OCI-M2 (cell line): Measurements from ENCODE around the gene KLK2.
A peak's percentile ranks its signal among the peaks of the same experiment; 100 is the strongest.

Experiments
- DNase-seq: peaks from one replicate; lab custom pipeline; 2025; ENCODE audit not compliant: unreplicated experiment; lab: John Stamatoyannopoulos, UW

The KLK2 gene

GRCh38 chr19:50844296-50844935 lies 28.8 kb upstream of the KLK2 start:
- no peak for DNase-seq

DNA sequence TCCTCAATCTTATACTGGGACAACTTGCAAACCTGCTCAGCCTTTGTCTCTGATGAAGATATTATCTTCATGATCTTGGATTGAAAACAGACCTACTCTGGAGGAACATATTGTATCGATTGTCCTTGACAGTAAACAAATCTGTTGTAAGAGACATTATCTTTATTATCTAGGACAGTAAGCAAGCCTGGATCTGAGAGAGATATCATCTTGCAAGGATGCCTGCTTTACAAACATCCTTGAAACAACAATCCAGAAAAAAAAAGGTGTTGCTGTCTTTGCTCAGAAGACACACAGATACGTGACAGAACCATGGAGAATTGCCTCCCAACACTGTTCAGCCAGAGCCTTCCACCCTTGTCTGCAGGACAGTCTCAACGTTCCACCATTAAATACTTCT lies 22.5 kb upstream of the KLK2 start:
- no peak for DNase-seq

DNA sequence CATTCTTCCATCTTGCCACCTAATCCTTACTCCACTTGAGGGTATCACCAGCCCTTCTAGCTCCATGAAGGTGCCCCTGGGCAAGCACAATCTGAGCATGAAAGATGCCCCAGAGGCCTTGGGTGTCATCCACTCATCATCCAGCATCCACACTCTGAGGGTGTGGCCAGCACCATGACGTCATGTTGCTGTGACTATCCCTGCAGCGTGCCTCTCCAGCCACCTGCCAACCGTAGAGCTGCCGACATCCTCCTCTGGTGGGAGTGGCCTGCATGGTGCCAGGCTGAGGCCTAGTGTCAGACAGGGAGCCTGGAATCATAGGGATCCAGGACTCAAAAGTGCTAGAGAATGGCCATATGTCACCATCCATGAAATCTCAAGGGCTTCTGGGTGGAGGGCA lies 21.6 kb upstream of the KLK2 start:
- DNase-seq = no peak

- DNase-seq = no peak
Observed at GRCh38 chr19:50854636-50855410, 18.4 kb upstream of the KLK2 start, which contains the start of gene KLK3. KLK3 (plus strand) TSS chr19:50854915; CDS start chr19:50854956, 41 bp downstream.

DNA sequence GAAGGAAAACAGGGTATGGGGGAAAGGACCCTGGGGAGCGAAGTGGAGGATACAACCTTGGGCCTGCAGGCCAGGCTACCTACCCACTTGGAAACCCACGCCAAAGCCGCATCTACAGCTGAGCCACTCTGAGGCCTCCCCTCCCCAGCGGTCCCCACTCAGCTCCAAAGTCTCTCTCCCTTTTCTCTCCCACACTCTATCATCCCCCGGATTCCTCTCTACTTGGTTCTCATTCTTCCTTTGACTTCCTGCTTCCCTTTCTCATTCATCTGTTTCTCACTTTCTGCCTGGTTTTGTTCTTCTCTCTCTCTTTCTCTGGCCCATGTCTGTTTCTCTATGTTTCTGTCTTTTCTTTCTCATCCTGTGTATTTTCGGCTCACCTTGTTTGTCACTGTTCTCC lies 15.9 kb upstream of the KLK2 start:
- DNase-seq = no peak

GRCh38 chr19:50858886-50859285 lies 14.4 kb upstream of the KLK2 start:
- no peak for DNase-seq

GRCh38 chr19:50859849-50860248 lies 13.4 kb upstream of the KLK2 start:
- no peak for DNase-seq

GRCh38 chr19:50861010-50861409 lies 12.2 kb upstream of the KLK2 start:
- DNase-seq = no peak

DNA sequence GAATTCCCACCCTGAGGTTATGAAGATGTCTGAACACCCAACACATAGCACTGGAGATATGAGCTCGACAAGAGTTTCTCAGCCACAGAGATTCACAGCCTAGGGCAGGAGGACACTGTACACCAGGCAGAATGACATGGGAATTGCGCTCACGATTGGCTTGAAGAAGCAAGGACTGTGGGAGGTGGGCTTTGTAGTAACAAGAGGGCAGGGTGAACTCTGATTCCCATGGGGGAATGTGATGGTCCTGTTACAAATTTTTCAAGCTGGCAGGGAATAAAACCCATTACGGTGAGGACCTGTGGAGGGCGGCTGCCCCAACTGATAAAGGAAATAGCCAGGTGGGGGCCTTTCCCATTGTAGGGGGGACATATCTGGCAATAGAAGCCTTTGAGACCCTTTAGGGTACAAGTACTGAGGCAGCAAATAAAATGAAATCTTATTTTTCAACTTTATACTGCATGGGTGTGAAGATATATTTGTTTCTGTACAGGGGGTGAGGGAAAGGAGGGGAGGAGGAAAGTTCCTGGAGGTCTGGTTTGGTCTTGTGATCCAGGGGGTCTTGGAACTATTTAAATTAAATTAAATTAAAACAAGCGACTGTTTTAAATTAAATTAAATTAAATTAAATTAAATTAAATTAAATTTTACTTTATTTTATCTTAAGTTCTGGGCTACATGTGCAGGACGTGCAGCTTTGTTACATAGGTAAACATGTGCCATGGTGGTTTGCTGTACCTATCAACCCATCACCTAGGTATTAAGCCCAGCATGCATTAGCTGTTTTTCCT lies 11.5 kb upstream of the KLK2 start:
- no peak for DNase-seq

GRCh38 chr19:50869479-50869878 lies 3.8 kb upstream of the KLK2 start:
- no peak for DNase-seq

GRCh38 chr19:50870417-50871089 lies 2.7 kb upstream of the KLK2 start:
- no peak for DNase-seq

- no peak for DNase-seq
Observed at GRCh38 chr19:50874211-50874610, 972 bp downstream of the KLK2 start.

- no peak for DNase-seq
Observed at GRCh38 chr19:50875795-50876422, 2.7 kb downstream of the KLK2 start.

DNA sequence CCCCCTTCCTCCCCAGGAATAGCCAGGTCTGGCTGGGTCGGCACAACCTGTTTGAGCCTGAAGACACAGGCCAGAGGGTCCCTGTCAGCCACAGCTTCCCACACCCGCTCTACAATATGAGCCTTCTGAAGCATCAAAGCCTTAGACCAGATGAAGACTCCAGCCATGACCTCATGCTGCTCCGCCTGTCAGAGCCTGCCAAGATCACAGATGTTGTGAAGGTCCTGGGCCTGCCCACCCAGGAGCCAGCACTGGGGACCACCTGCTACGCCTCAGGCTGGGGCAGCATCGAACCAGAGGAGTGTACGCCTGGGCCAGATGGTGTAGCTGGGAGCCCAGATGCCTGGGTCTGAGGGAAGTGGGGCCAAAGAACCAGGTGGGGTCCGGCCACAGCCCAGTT lies 3.2 kb downstream of the KLK2 start:
- no peak for DNase-seq

DNA sequence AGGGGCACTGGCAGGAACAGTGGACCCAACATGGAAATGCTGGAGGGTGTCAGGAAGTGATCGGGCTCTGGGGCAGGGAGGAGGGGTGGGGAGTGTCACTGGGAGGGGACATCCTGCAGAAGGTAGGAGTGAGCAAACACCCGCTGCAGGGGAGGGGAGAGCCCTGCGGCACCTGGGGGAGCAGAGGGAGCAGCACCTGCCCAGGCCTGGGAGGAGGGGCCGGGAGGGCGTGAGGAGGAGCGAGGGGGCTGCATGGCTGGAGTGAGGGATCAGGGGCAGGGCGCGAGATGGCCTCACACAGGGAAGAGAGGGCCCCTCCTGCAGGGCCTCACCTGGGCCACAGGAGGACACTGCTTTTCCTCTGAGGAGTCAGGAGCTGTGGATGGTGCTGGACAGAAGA lies 4.1 kb downstream of the KLK2 start:
- no peak for DNase-seq

DNA sequence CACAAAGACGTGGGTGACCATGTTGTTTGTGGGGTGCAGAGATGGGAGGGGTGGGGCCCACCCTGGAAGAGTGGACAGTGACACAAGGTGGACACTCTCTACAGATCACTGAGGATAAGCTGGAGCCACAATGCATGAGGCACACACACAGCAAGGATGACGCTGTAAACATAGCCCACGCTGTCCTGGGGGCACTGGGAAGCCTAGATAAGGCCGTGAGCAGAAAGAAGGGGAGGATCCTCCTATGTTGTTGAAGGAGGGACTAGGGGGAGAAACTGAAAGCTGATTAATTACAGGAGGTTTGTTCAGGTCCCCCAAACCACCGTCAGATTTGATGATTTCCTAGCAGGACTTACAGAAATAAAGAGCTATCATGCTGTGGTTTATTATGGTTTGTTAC lies 5.6 kb downstream of the KLK2 start:
- peak; percentile 12 for DNase-seq

DNA sequence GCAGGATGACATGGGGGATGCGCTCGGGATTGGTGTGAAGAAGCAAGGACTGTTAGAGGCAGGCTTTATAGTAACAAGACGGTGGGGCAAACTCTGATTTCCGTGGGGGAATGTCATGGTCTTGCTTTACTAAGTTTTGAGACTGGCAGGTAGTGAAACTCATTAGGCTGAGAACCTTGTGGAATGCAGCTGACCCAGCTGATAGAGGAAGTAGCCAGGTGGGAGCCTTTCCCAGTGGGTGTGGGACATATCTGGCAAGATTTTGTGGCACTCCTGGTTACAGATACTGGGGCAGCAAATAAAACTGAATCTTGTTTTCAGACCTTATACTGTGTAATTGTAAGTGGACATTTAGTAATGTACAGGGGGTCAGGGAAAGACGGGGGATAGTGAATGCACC lies 7.0 kb downstream of the KLK2 start:
- no peak for DNase-seq

- no peak for DNase-seq
Observed at GRCh38 chr19:50882188-50882587, 8.9 kb downstream of the KLK2 start.

DNA sequence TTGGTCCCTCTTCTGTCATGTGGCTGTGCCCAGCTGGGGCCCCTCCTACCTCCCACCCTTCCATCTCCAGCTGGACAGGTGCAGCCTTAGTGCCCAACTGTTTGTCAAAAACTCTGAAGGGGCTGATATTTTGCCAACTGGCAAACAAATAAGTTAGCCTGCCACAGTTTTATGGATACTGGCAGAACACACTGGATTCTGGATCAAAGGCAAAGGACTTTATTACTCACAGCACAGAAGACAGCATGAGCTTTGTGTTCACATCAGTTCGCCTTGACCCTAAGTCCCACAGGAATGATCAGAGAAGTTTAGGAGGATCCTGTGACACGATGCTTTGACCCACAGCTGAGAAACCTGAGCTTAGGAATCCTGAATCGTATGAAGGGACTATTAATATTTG lies 16.4 kb downstream of the KLK2 start:
- no peak for DNase-seq

DNA sequence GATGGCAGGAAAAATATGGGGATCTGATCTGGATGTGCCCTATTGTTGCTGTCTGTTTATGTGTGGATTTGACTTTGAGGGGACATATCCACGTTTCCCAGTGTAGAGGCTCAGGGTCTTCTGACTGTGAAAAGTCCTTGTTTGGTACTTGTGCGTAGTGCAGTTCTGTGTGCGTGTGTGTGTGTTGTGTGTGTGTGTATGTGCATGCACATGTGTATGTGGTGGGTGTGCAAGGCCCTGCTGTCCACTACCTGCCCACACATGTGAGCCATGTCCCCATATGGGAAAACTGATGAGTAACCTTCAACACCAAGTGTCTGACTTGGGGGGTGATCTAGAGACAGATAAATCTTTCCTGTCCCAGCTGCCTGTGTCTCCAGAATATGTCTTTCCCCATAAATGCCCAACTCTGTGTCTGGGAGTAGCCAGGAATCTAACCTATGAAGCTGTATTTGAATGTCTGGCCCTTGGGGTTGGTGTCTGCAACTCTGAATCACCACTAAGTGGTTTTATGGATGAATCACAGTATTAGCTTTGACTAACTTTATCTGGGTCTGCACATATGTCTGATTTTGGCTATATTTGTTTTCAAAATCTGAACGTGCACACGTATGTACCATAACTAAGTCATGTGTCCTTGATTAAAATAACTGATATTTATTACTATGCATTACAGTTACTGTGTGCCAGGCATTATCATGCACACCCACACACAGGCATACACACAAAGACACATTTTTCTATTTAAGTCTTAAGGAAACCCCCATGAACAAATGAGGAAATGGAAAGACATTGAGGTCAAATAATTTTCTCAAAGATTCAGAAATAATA lies 17.4 kb downstream of the KLK2 start:
- no peak for DNase-seq
